ENCODE results near the gene CTNS. TPM values are rescaled to one million over a fixed set of nuclear protein-coding genes. Genes with fewer than 3 reads are reported as not detected.

CTNS gene
- polyA plus RNA-seq, 1 donor (not counting 4 experiments of a cell fraction or from before 2014, with no cell fraction given): 7.4 TPM

DNA sequence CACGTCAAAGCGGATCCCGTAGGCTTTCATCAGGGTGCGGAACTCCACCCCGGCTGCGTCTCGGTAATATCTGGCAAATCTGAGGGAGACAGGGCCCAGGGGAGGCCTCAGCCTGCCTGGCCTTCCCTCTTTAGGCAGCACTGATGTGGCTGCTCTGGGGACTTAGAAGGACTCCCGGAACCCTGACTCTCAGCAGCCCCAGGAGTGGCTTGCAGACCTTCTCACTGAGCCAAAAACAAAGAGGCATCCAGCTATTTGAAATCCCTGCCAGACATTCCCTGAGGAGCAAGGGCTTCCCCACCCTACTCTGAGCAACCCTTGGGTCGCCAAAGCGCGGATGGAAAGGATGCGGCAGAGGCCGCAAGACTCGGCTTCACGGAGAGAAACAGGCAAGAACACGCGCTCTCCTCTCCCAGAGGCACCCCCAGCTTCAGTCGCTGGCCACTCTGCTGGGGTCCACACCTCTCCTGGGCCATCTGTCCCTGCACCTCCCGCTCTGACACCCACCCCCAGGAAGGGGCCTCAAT is 51.5 kb downstream of the CTNS start:
- dilution Hi-C loops (cut with MboI; ENCODE audit: extremely low pct_ligation_motif_present, low sequenced_read_pairs): no loop called here
- Histone ChIP-seq H3K4me2 (ENCODE audit: control insufficient read depth, extremely low read depth, insufficient read depth, low read depth, low read length) (no peak overlapping the region), H3K9me3 (ENCODE audit: control insufficient read depth, low read depth, low read length) (no peaks in the 10 kb centered on the region), H2AFZ (ENCODE audit: control insufficient read depth, low read length) (no peak overlapping the region), H3K4me1 (ENCODE audit: control insufficient read depth, extremely low read depth, insufficient read depth, low read length) (no peaks in the 10 kb centered on the region), H3K9ac (ENCODE audit: control insufficient read depth, extremely low read depth, insufficient read depth, low read length) (no peak overlapping the region), H3K79me2 (ENCODE audit: control insufficient read depth, insufficient read depth, low read length) (no peaks in the 10 kb centered on the region), H3K9me1 (ENCODE audit: control insufficient read depth, extremely low read depth, insufficient read depth, low read length) (no peaks in the 10 kb centered on the region), H3K36me3 (ENCODE audit: control insufficient read depth in 2 of 2, extremely low read depth in 1 of 2, insufficient read depth in 2 of 2, low read length in 2 of 2) (no peaks in the 10 kb centered on the region), H3K27ac (ENCODE audit: control insufficient read depth, insufficient read depth, low read length) (no peak overlapping the region), H4K20me1 (ENCODE audit: control insufficient read depth, extremely low read depth, insufficient read depth, low read length) (no peaks in the 10 kb centered on the region), H3K27me3 (ENCODE audit: control insufficient read depth, extremely low read depth, insufficient read depth, low read length) (peaks cover 15% of the 10 kb centered on the region), H3K4me3 (ENCODE audit: control insufficient read depth in 2 of 3, extremely low read depth in 1 of 3, insufficient read depth in 2 of 3, low read depth in 1 of 3, low read length in 3 of 3) (no peak overlapping the region)
- TF ChIP-seq EZH2 (IDR thresholded peaks at IDR 0.05; ENCODE audit: low read length): no peak
- TF ChIP-seq, protein P1, sequence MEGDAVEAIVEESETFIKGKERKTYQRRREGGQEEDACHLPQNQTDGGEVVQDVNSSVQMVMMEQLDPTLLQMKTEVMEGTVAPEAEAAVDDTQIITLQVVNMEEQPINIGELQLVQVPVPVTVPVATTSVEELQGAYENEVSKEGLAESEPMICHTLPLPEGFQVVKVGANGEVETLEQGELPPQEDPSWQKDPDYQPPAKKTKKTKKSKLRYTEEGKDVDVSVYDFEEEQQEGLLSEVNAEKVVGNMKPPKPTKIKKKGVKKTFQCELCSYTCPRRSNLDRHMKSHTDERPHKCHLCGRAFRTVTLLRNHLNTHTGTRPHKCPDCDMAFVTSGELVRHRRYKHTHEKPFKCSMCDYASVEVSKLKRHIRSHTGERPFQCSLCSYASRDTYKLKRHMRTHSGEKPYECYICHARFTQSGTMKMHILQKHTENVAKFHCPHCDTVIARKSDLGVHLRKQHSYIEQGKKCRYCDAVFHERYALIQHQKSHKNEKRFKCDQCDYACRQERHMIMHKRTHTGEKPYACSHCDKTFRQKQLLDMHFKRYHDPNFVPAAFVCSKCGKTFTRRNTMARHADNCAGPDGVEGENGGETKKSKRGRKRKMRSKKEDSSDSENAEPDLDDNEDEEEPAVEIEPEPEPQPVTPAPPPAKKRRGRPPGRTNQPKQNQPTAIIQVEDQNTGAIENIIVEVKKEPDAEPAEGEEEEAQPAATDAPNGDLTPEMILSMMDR (optimal IDR thresholded peaks at IDR 0.05 in 1 of 3, IDR thresholded peaks at IDR 0.05 in 1 of 3, conservative IDR thresholded peaks at IDR 0.05 in 1 of 3; ENCODE audit: extremely low read depth in 1 of 3, insufficient read depth in 2 of 3, low read length in 3 of 3): no peak
- no peak for DNase-seq (ENCODE audit: low read depth, low spot score)
- no peak for FAIRE-seq

DNA sequence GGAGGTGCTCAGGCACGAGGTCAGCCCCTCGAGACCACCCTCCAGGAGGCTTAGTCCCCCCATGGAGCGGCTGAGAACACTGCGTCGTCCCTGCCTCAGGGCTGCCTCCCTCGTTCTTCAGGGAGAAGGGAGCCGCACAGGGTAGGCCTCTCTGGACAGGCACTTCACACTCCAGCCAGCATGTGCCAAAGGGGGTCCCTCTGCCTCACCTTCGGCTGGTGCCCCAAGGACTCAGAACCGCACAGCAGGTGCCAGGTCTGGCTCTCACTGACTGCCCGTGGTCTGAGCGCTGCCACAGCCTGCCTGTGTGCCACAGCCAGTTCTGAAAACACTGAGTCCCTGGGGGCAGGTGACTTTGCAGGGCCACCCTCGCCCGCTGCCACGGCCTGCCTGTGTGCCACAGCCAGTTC is 52.3 kb downstream of the CTNS start:
- no peak overlapping the region for H3K4me3 ChIP-seq (ENCODE audit: control insufficient read depth in 2 of 3, extremely low read depth in 1 of 3, insufficient read depth in 2 of 3, low read depth in 1 of 3, low read length in 3 of 3)
- no peak overlapping the region for H2AFZ ChIP-seq (ENCODE audit: control insufficient read depth, low read length)
- H3K4me2 ChIP-seq (ENCODE audit: control insufficient read depth, extremely low read depth, insufficient read depth, low read depth, low read length): no peak overlapping the region
- no peaks in the 10 kb centered on the region for H3K4me1 ChIP-seq (ENCODE audit: control insufficient read depth, extremely low read depth, insufficient read depth, low read length)
- FAIRE-seq: no peak
- DNase-seq (ENCODE audit: low read depth, low spot score): no peak
- H3K27me3 ChIP-seq (ENCODE audit: control insufficient read depth, extremely low read depth, insufficient read depth, low read length): peaks cover 17% of the 10 kb centered on the region
- H3K9me1 ChIP-seq (ENCODE audit: control insufficient read depth, extremely low read depth, insufficient read depth, low read length): no peaks in the 10 kb centered on the region
- TF ChIP-seq, protein P1 (optimal IDR thresholded peaks at IDR 0.05 in 1 of 3, IDR thresholded peaks at IDR 0.05 in 1 of 3, conservative IDR thresholded peaks at IDR 0.05 in 1 of 3; ENCODE audit: extremely low read depth in 1 of 3, insufficient read depth in 2 of 3, low read length in 3 of 3): no peak
- no peak overlapping the region for H3K27ac ChIP-seq (ENCODE audit: control insufficient read depth, insufficient read depth, low read length)
- dilution Hi-C loops (cut with MboI; ENCODE audit: extremely low pct_ligation_motif_present, low sequenced_read_pairs): no loop called here
- no peaks in the 10 kb centered on the region for H3K36me3 ChIP-seq (ENCODE audit: control insufficient read depth in 2 of 2, extremely low read depth in 1 of 2, insufficient read depth in 2 of 2, low read length in 2 of 2)
- H3K9me3 ChIP-seq (ENCODE audit: control insufficient read depth, low read depth, low read length): no peaks in the 10 kb centered on the region
- no peaks in the 10 kb centered on the region for H3K79me2 ChIP-seq (ENCODE audit: control insufficient read depth, insufficient read depth, low read length)
- H4K20me1 ChIP-seq (ENCODE audit: control insufficient read depth, extremely low read depth, insufficient read depth, low read length): no peaks in the 10 kb centered on the region
- no peak overlapping the region for H3K9ac ChIP-seq (ENCODE audit: control insufficient read depth, extremely low read depth, insufficient read depth, low read length)

Data from keratinocyte (primary cell).